ES-I3 (cell line): ENCODE measurements around the gene XPR1.

ENCODE experiments used
- H3K36me3 ChIP-seq: 2 replicates; pipeline ENCODE4 v1.6.1; 2013; ENCODE audit warnings: mild to moderate bottlenecking, low read length, control low read depth, moderate library complexity; ENCODE audit not compliant: insufficient read depth
- H3K4me1 ChIP-seq: 2 replicates; pipeline ENCODE4 v1.6.1; 2013; ENCODE audit warnings: mild to moderate bottlenecking, control low read depth, low read length; ENCODE audit not compliant: insufficient read depth
- H3K9ac ChIP-seq: 2 replicates; pipeline ENCODE4 v1.6.1; 2013; ENCODE audit warnings: low read depth, mild to moderate bottlenecking, low read length, moderate library complexity
- H3K9me3 ChIP-seq: 2 replicates; pipeline ENCODE4 v1.6.1; 2013; ENCODE audit warnings: mild to moderate bottlenecking, low read length, moderate library complexity; ENCODE audit not compliant: control insufficient read depth, insufficient read depth

The XPR1 gene

DNA sequence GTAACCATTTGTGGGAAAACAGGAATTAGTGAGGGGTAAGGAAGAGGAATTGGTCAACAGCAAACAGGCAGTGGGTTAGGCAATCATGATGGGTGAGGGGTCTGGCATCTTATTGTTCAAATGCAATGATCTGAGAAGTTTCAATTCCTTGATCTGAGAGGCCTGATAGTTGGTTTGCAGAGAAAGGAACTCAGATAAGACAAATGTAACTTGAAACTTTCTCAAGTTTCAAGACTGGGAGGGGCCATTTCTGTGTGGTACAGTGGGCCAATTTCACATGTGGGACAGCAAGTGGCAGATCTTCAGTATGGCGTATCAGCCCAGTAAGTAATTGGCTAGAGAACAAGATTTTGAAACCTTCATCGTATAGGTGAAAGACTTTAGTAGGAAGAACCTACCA, 102.5 kb downstream of the XPR1 start:
- Histone ChIP-seq H3K36me3 (no peaks in the 10 kb centered on the region), H3K9ac (no peak overlapping the region), H3K9me3 (peaks cover 16% of the 10 kb centered on the region), H3K4me1 (no peaks in the 10 kb centered on the region)

DNA sequence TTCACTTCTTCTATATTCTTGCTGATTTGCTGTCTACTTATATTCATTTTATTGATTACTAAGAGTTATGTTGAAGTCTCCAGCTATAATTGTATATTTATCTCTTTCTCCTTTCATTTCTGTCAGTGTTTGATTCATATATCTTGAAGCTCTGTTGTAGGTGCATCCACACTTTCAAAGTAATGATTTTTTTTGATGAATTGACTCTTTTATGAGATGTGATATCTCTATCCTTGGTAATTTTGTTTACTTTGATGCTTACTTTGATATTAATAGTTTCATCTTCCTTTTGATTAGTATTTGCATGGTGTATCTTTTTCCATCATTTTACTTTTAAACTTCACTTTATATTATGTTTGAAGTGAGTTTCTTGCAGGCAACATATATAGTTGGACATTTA, 110.8 kb downstream of the XPR1 start:
- H3K36me3 ChIP-seq: no peaks in the 10 kb centered on the region
- no peaks in the 10 kb centered on the region for H3K9me3 ChIP-seq
- H3K9ac ChIP-seq: no peak overlapping the region
- H3K4me1 ChIP-seq: peaks cover 4% of the 10 kb centered on the region; the same call in 1 of the 2 replicates

DNA sequence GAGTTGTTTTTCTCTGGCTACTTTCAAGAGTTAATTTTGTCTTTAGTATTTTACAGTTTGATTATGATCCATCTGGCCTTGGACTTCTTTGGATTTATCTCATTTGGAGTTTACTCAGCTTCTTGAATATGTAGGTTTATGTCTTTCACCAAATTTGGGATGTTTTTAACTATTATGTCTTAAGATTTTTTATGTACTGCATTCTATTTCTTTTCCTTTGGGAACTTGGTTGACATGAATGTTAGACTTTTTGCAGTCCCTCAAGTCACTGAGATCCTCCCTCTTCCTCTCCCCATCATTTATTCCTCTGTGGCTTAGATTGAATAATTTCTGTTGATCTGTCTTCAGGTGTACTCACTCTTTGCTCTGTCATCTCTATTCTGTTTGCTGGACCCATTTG, 112.0 kb downstream of the XPR1 start:
- no peaks in the 10 kb centered on the region for H3K9me3 ChIP-seq
- H3K4me1 ChIP-seq: peaks cover 4% of the 10 kb centered on the region; the same call in 1 of the 2 replicates
- H3K36me3 ChIP-seq: no peaks in the 10 kb centered on the region
- H3K9ac ChIP-seq: no peak overlapping the region

DNA sequence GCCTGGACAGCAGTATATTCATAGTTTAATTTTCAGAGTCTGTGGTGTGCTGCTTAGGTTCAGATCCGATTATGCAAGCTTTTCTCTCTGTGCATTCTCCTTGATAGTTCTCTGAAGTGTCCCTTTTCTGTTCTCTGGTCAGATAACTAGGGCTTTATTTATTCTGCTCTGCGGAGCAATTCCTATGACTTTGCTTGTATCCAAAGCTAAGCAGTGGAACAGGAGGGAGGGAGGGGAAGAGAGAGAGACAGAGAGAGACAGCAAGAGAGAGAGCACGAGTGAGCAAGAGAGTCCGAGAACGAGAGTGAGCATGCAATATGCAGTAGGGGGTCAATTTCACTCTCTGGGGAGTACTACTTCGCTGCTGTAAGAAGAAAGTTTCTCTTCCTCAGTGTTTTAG, 113.3 kb downstream of the XPR1 start:
- Histone ChIP-seq H3K36me3 (no peaks in the 10 kb centered on the region), H3K9ac (no peak overlapping the region), H3K9me3 (no peaks in the 10 kb centered on the region), H3K4me1 (peaks cover 4% of the 10 kb centered on the region; the same call in 1 of the 2 replicates)

DNA sequence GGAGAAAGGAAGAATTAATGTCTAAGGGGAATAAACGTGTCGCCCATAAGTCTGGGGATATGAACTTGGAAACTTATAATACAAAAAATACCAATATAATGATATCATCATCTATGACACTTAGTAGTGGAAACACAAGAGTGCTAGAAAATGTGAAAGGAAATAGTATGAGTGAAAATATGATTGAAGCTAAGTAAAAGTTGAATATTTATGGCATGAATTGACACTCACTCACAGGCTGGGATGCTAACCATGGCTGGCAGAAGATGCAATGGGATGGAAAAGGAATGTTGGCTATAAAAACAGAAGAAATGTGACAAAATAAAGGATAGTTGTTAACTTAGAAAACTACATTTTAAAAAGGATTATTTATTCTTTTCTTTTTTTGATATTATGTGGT, 120.1 kb downstream of the XPR1 start:
- H3K9me3 ChIP-seq: no peaks in the 10 kb centered on the region
- H3K4me1 ChIP-seq: no peaks in the 10 kb centered on the region
- no peak overlapping the region for H3K9ac ChIP-seq
- H3K36me3 ChIP-seq: no peaks in the 10 kb centered on the region

DNA sequence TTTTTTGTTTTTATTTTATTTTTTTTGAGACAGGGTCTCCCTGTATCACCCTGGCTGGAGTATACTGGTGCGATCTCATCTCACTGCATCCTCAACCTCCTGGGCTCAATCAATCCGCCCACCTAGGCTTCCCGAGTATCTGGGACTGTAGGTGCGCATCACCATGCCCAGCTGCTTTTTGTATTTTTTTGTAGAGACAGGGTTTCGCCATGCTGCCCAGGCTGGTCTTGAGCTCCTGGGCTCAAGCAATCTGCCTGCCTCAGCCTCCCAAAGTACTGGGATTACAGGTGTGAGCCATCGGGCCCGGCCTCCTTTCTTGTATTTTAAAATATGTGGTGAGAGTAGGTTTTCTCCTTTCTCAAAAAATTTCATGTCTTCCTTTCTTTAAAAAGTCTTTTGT, 122.6 kb downstream of the XPR1 start:
- no peaks in the 10 kb centered on the region for H3K36me3 ChIP-seq
- H3K9ac ChIP-seq: no peak overlapping the region
- no peaks in the 10 kb centered on the region for H3K9me3 ChIP-seq
- H3K4me1 ChIP-seq: no peaks in the 10 kb centered on the region

DNA sequence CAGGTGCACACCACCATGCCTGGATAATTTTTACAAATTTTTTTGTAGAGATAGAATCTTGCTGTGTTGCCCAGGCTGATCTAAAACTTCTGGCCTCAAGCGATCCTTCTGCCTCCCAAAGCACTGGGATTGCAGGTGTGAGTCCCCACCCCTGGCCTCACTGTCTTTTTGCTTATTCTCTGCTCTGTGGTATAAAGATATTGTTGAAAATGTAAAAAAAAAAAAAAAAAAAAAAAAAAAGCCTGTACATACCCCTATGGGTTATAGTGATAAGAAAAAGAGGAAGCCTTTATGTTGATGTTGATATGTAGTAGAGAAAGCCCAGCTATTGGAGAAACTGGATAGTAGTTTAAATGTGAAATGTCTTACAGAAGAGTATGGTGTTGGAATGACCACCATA, 125.8 kb downstream of the XPR1 start:
- no peaks in the 10 kb centered on the region for H3K36me3 ChIP-seq
- no peaks in the 10 kb centered on the region for H3K9me3 ChIP-seq
- no peak overlapping the region for H3K9ac ChIP-seq
- H3K4me1 ChIP-seq: no peaks in the 10 kb centered on the region

DNA sequence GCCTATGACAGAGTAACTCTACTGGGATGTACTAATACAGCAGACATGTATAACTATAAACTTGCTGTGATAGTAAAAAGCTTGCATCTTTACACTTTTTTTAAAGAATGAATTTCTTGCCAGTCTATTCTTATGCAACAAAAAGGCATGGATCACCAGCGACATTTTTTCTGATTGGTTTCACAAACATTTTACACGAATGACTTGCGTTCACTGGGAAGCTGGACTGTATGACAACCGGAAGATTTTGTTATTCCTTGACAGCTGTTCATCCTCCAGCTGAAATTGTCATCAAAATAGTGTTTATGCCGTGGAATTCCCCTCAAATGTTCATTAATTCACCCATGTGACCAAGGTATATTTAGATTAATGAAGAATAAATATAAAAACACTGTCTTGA, 131.0 kb downstream of the XPR1 start:
- no peak overlapping the region for H3K9ac ChIP-seq
- no peaks in the 10 kb centered on the region for H3K4me1 ChIP-seq
- H3K36me3 ChIP-seq: no peaks in the 10 kb centered on the region
- no peaks in the 10 kb centered on the region for H3K9me3 ChIP-seq

DNA sequence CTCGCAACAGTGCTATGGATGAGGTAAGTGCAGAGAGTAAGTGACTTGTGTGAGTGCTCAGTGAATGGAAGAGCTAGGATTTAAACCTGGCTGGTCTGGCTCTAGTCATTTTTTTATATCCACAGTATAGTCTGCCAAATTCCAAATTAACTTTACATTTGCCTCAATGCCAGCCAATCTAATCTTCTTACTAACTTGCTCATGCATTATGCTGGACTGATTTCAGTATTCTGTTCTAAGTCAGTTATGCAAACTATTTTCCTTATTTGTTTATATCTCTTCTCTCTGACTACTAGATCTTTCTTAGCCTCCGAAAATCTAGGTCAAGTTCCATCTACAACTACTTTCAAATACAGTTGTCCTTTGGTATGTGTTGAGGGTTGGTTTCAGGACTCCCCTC, 133.3 kb downstream of the XPR1 start:
- H3K4me1 ChIP-seq: no peaks in the 10 kb centered on the region
- no peaks in the 10 kb centered on the region for H3K36me3 ChIP-seq
- no peaks in the 10 kb centered on the region for H3K9me3 ChIP-seq
- no peak overlapping the region for H3K9ac ChIP-seq

DNA sequence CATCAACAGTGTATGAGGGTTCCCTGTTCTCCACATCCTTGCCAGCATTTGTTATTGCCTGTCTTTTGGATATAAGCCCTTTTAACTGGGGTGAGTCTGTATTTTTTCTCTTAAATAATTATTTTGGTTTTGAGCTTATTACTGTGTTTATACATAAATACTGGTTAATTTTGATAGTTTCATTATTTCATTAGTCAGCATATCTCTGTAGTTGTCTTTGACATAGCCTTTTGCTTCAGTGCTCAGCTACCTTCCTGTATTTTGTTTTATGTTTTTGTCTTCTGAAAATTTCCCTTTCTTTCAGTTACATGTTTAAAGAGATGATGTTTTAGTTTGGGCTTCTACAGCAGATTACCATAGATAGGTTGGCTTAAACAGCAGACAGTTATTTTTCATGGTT, 138.1 kb downstream of the XPR1 start:
- Histone ChIP-seq H3K9ac (no peak overlapping the region), H3K36me3 (no peaks in the 10 kb centered on the region), H3K9me3 (no peaks in the 10 kb centered on the region; the same call in 1 of the 2 replicates), H3K4me1 (no peaks in the 10 kb centered on the region)

DNA sequence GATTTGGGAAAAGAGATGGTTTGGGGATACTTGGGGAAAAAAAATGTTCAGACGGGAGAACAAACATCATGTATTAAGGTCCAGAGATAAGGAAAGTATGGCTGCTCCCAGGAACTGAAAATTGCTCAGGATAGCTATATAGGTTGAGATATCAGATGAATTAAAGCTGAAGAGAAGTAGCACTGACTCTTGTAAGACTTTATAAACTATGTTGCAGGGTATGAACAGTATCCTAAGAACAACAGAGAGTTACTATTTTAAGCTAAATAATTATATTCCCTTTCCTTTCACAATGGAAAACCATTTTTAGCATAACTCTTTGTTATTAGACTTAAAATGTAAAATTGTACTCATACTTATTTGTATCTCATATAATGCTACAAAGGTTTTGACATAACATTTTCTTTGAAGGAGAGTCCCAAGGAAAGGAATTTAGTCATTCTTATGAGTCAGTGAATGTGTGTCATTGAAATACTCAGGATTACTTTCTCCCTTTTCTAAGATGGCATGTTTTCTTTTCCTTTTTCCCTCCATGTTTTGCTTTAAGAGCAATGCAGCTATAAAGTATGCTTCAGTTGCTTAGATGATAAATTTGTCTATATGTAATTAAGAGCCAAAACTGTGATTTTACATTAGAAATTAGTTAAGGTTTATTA, 141.5 kb downstream of the XPR1 start:
- H3K9ac ChIP-seq: no peak overlapping the region
- H3K9me3 ChIP-seq: no peaks in the 10 kb centered on the region; the same call in 1 of the 2 replicates
- H3K4me1 ChIP-seq: no peaks in the 10 kb centered on the region
- H3K36me3 ChIP-seq: no peaks in the 10 kb centered on the region

DNA sequence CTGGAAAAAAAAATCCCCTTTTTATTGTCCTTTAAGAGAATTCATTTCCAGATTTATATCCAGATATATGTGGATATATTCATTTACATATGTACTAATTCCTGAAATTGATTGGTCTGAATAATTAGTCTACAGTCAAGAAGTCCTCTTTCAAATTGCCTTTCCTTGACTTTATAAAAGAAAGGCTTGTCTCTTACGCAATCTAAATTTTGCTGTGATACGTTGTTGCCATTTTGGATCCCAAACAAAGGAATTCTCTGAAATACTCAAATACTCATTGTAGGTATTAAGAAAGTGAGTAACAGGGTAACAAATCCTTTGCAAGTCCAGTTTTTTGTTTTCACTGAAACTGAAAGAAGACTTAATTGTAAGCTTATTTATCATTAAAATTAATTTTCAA, 144.0 kb downstream of the XPR1 start:
- no peak overlapping the region for H3K9ac ChIP-seq
- H3K9me3 ChIP-seq: no peaks in the 10 kb centered on the region; the same call in 1 of the 2 replicates
- H3K36me3 ChIP-seq: no peaks in the 10 kb centered on the region
- no peaks in the 10 kb centered on the region for H3K4me1 ChIP-seq

DNA sequence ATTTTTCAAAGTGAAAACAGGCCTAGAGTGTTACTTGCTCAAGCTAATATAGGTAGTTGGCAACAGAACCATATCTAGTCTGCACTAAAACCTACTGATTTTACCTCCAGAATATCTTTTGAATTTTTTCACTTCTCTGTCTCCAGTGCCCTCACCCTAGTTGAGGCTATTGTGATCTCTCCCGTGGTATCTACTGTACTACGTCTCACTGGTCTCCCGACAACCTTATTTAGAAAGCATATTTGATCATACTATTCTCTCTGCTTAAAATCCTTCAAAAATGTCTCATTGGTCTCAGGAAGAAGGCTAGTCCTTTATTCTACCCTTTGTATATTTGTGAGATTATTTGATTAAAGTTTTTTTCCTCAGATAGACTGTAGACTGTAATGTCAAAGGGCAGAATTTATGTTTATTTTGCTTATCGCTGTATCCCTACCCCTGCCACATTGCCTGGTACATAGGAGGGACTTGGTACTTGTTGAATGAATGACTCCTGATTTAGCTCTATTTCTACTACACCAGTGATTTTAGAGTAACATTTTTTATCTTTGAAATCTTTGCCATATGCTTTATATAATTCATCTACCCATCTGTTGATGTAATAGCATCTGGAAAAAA, 145.4 kb downstream of the XPR1 start:
- Histone ChIP-seq H3K9me3 (no peaks in the 10 kb centered on the region; the same call in 1 of the 2 replicates), H3K4me1 (no peaks in the 10 kb centered on the region), H3K9ac (no peak overlapping the region), H3K36me3 (no peaks in the 10 kb centered on the region)

DNA sequence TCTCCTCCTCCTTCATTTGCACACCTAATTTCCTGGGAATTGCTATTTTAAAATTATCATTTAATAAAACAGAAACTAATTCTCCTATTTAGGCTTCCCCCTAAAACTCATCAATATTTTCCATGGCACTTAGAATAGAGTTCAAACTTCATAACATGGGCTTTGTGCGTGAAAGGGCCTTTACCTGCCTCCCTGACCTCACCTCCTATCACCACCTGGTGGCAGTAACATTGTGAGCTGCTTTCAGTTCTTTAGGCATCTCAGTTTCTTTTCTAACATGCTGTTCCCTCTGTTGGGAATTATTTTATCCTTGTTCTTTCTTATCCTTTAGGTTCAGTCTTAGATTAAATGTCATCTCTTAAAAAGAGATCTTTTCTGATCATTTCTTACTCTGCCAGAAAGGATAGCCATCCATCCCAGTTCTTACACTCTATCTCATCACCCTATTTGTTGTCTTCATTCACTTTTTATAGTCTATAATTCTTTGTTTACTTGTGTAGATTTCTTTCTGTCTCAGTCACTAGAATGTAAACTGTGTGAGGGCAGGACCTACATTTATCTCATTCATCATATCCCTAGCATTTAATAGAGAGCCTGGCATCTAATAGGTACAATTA, 147.1 kb downstream of the XPR1 start:
- no peak overlapping the region for H3K9ac ChIP-seq
- H3K36me3 ChIP-seq: no peaks in the 10 kb centered on the region
- H3K4me1 ChIP-seq: no peaks in the 10 kb centered on the region
- no peaks in the 10 kb centered on the region for H3K9me3 ChIP-seq

DNA sequence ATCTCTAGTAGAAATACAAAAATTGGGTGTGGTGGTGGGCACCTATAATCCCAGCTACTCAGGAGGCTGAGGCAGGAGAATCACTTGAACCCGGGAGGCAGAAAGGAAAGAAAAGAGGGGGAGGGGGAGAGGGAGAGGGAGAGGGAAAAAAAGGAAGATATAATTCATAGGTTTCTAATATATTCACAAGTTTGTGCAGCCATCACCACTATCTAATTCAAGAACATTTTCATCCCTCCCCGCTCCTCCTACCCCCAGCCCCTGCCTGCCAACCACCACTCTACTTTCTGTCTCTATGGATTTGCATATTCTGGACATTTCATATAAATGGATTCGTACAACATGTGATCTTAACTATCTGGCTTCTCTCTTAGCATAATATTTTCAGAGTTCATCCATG, 147.8 kb downstream of the XPR1 start:
- H3K4me1 ChIP-seq: no peaks in the 10 kb centered on the region
- H3K9ac ChIP-seq: no peak overlapping the region
- H3K9me3 ChIP-seq: no peaks in the 10 kb centered on the region
- no peaks in the 10 kb centered on the region for H3K36me3 ChIP-seq
